A673 (cell line): ENCODE results near the gene ATRAID. TPM values are rescaled to one million over a fixed set of nuclear protein-coding genes. Genes with fewer than 3 reads are reported as not detected.

Experiments used
- BruUV-seq: library from RNA; stranded (reverse); fragments of 400-500 nt; replicated peaks from 2 replicates; lab custom pipeline; 2021; lab: Mats Ljungman, UMichigan
- CTCF ChIA-PET: fragments of 300-600 bp; sonication (Branson Sonifier 250); formaldehyde crosslinking; loops from one replicate; lab custom pipeline; 2022; ENCODE audit warnings: antibody characterized with exemption; lab: Charles Lee
- POLR2A ChIA-PET: fragments of 300-600 bp; sonication (Branson Sonifier 250); formaldehyde crosslinking; loops from one replicate; lab custom pipeline; 2022; ENCODE audit warnings: antibody characterized with exemption; ENCODE audit not compliant: low non-redundant PET; lab: Charles Lee
- DNase-seq: peaks from one replicate; pipeline ENCODE4 v3.0.0-alpha.2; 2015; ENCODE audit warnings: low spot score
- H3K27ac ChIP-seq: fragments of 200-600 bp; sonication (generic); 2 replicates; pipeline ENCODE4 v1.5.1; 2016; ENCODE audit warnings: mixed run types, low read depth, mild to moderate bottlenecking, mixed read lengths, antibody characterized with exemption, low read length; ENCODE audit not compliant: poor library complexity, severe bottlenecking
- H3K27me3 ChIP-seq: fragments of 200-600 bp; sonication (generic); replicated peaks from 2 replicates; pipeline ENCODE4 v1.6.1; 2017; ENCODE audit warnings: mixed run types, low read depth, mild to moderate bottlenecking, mixed read lengths, antibody characterized with exemption, low read length; ENCODE audit not compliant: insufficient read depth, poor library complexity
- H3K36me3 ChIP-seq: fragments of 200-600 bp; sonication (generic); 2 replicates; pipeline ENCODE4 v1.6.1; 2016; ENCODE audit warnings: mixed run types, mild to moderate bottlenecking, mixed read lengths, antibody characterized with exemption, low read length; ENCODE audit not compliant: insufficient read depth, poor library complexity, severe bottlenecking
- H3K4me1 ChIP-seq: fragments of 200-600 bp; sonication (generic); 2 replicates; pipeline ENCODE4 v1.6.1; 2017; ENCODE audit warnings: mixed run types, mild to moderate bottlenecking, mixed read lengths, antibody characterized with exemption, low read length; ENCODE audit not compliant: insufficient read depth, poor library complexity, severe bottlenecking
- H3K4me3 ChIP-seq: fragments of 200-600 bp; sonication (generic); 2 replicates; pipeline ENCODE4 v1.5.1; 2016; ENCODE audit warnings: low read depth, mixed run types, mild to moderate bottlenecking, mixed read lengths, low read length; ENCODE audit not compliant: poor library complexity, severe bottlenecking
- H3K9me3 ChIP-seq: fragments of 200-600 bp; sonication (generic); 2 replicates; pipeline ENCODE4 v1.6.1; 2016; ENCODE audit warnings: mixed run types, low read depth, mild to moderate bottlenecking, mixed read lengths, antibody characterized with exemption, low read length; ENCODE audit not compliant: poor library complexity, severe bottlenecking
- CTCF ChIP-seq: fragments of 300-800, 200-600 bp; sonication (generic); conservative IDR thresholded peaks from 2 replicates; pipeline ENCODE4 v1.5.1; 2017; ENCODE audit warnings: low read depth, mild to moderate bottlenecking, antibody characterized with exemption, low read length, moderate library complexity, mixed read lengths
- EZH2 ChIP-seq: fragments of 200-600 bp; sonication (generic); IDR thresholded peaks from 2 replicates; pipeline ENCODE4 v1.6.1; 2017; ENCODE audit warnings: borderline replicate concordance, low read depth, mild to moderate bottlenecking, mixed read lengths, antibody characterized with exemption, low read length; ENCODE audit not compliant: poor library complexity, severe bottlenecking
- intact Hi-C: fragments of 100-400 bp; cut with micrococcal nuclease; formaldehyde crosslinking; loops from one replicate; pipeline ENCODE4 v1.10.0; 2022; ENCODE audit not compliant: unreplicated experiment
- total RNA-seq: library from RNA; stranded (reverse); gene quantifications from 2 replicates; pipeline ENCODE4 v1.2.3, GENCODE V29; 2021

The ATRAID gene
- total RNA-seq, 1 experiment from 2014 or later, result 107 TPM

- peak overlapping the region; percentile 98 for H3K27ac ChIP-seq
- CTCF ChIA-PET, result interaction anchor here (0.7 kb wide), 1 partner anchor 365 kb away, joined by 4 read pairs; no protein-coding TSS in a partner anchor
- no peak for DNase-seq
- BruUV-seq, result TSS peak; percentile 87
- H3K27me3 ChIP-seq, result no peaks in the 10 kb centered on the region
- peak overlapping the region; percentile 72 for H3K4me3 ChIP-seq
- H3K36me3 ChIP-seq, result peaks cover 30% of the 10 kb centered on the region
- POLR2A ChIA-PET, result interaction anchor here (0.7 kb wide), 1 partner anchor 1708 kb away, joined by 4 read pairs; no protein-coding TSS in a partner anchor
- no peak for TF ChIP-seq CTCF
- no peak for TF ChIP-seq EZH2
- peaks cover 59% of the 10 kb centered on the region for H3K4me1 ChIP-seq
- H3K9me3 ChIP-seq, result no peaks in the 10 kb centered on the region
- intact Hi-C loops, result no loop called here
These were observed 449 bp upstream of the ATRAID start for GRCh38 chr2:27211241-27211942.

GRCh38 chr2:27212626-27213471 lies 1.0 kb downstream of the ATRAID start:
- Histone ChIP-seq H3K4me3 (peak overlapping the region; percentile 72), H3K4me1 (peaks cover 49% of the 10 kb centered on the region), H3K27me3 (no peaks in the 10 kb centered on the region), H3K9me3 (no peaks in the 10 kb centered on the region), H3K36me3 (peaks cover 16% of the 10 kb centered on the region), H3K27ac (peak overlapping the region; percentile 98)
- TSS peak; percentile 35 for BruUV-seq
- CTCF ChIA-PET, result no interaction called here
- peak; percentile 62 for DNase-seq
- TF ChIP-seq EZH2 (no peak), CTCF (no peak)
- POLR2A ChIA-PET, result interaction anchor here (1.0 kb wide), 1 partner anchor 9 kb away, joined by 4 read pairs; no protein-coding TSS in a partner anchor
- intact Hi-C loops, result loop anchor here (1.0 kb wide), 1 partner anchor 157 kb away; the partner anchor contains the start of genes EIF2B4 and SNX17

GRCh38 chr2:27214941-27215340 lies 3.1 kb downstream of the ATRAID start:
- Histone ChIP-seq H3K9me3 (no peaks in the 10 kb centered on the region), H3K36me3 (peaks cover 16% of the 10 kb centered on the region), H3K4me3 (no peak overlapping the region), H3K27me3 (no peaks in the 10 kb centered on the region), H3K4me1 (peaks cover 48% of the 10 kb centered on the region), H3K27ac (peak overlapping the region; percentile 98)
- intact Hi-C loops, result no loop called here
- no TSS peak for BruUV-seq
- peak; percentile 79 for DNase-seq
- TF ChIP-seq CTCF, result no peak
- CTCF ChIA-PET, result no interaction called here
- POLR2A ChIA-PET, result interaction anchor here (0.6 kb wide), 1 partner anchor 33 kb away, joined by 3 read pairs; no protein-coding TSS in a partner anchor
